GM10266 (cell line): ENCODE measurements around the gene ABCA4.

Source experiments
- DNase-seq: peaks from one replicate; pipeline ENCODE4 v3.0.0; 2012; ENCODE audit errors: extremely low spot score
- TF ChIP-seq, protein P1 (sequence below): IDR thresholded peaks from 2 replicates; pipeline ENCODE4 v1.5.1; 2012; ENCODE audit warnings: mild to moderate bottlenecking, low read depth; ENCODE audit not compliant: control insufficient read depth, insufficient read depth; ENCODE audit errors: missing control alignments

Gene ABCA4

GRCh38 chr1:94079989-94080388 lies 41.0 kb downstream of the ABCA4 start:
- TF ChIP-seq, protein P1, sequence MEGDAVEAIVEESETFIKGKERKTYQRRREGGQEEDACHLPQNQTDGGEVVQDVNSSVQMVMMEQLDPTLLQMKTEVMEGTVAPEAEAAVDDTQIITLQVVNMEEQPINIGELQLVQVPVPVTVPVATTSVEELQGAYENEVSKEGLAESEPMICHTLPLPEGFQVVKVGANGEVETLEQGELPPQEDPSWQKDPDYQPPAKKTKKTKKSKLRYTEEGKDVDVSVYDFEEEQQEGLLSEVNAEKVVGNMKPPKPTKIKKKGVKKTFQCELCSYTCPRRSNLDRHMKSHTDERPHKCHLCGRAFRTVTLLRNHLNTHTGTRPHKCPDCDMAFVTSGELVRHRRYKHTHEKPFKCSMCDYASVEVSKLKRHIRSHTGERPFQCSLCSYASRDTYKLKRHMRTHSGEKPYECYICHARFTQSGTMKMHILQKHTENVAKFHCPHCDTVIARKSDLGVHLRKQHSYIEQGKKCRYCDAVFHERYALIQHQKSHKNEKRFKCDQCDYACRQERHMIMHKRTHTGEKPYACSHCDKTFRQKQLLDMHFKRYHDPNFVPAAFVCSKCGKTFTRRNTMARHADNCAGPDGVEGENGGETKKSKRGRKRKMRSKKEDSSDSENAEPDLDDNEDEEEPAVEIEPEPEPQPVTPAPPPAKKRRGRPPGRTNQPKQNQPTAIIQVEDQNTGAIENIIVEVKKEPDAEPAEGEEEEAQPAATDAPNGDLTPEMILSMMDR, result no peak
- DNase-seq, result no peak

GRCh38 chr1:94079080-94079940 lies 41.6 kb downstream of the ABCA4 start:
- TF ChIP-seq, protein P1, result no peak
- no peak for DNase-seq

GRCh38 chr1:94072840-94073522 lies 48.0 kb downstream of the ABCA4 start:
- TF ChIP-seq, protein P1, result no peak
- DNase-seq, result no peak

- TF ChIP-seq, protein P1, result no peak
- DNase-seq, result no peak
These were observed 49.0 kb downstream of the ABCA4 start for GRCh38 chr1:94071976-94072375.

DNA sequence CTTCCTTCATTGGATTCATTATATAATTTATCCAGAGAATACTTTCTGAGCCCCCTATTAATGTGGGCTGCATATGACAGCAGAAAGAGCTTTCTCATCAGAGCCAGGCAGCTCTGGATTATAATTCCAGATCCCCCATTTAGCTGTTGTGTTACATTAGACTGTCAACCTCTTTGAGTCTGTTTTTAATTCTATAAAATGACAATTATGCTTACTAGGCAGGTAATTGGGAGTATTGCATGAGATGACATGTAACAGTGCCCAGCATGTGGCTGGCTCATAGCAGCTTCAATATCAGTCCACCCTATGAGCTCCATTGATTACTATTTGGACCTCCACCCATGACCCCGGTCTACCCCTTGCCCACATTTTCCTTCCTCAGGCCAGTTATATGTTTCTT lies 49.6 kb downstream of the ABCA4 start:
- TF ChIP-seq, protein P1, result no peak
- DNase-seq, result no peak

DNA sequence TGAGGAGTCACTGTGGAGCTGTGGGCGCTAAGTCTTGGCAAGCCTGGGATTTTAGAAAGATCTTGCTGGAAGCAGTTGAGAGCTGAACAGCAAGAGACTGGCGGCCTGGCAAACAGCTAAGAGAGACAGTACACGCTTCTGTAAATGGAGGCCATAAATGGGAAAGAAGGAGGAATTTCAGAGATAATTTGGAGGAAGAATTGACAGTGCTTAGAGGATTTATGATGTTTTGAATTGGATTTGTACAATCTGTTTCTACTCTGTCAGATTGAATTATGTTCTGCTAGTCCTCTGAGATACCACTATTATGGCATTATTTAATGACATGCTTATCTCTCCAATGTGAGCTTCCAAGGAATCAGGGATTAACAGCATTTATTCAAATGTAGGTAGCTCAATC lies 50.1 kb downstream of the ABCA4 start:
- TF ChIP-seq, protein P1, result no peak
- no peak for DNase-seq

- no peak for DNase-seq
- TF ChIP-seq, protein P1, result no peak
These were observed 51.0 kb downstream of the ABCA4 start for GRCh38 chr1:94069919-94070285.
